M059J (cell line): ENCODE results near the gene VCAN. TPM values are rescaled to one million over a fixed set of nuclear protein-coding genes. Genes with fewer than 3 reads are reported as not detected.
A peak's percentile ranks its signal among the peaks of the same experiment; 100 is the strongest.

ENCODE experiments used
- DNase-seq: peaks from one replicate; pipeline ENCODE4 v3.0.0-alpha.2; 2012; ENCODE audit warnings: low read depth
- total RNA-seq: library from RNA; depleted of rRNA; stranded (reverse); fragments of >200 nt; shearing (Covaris generic); gene quantifications from 2 replicates; pipeline ENCODE4 v1.2.3, GENCODE V29; 2014

The VCAN gene
- total RNA-seq, 1 experiment from 2014 or later, result 84.4 TPM

- no peak for DNase-seq
Observed at GRCh38 chr5:83494666-83495065, 23.1 kb downstream of the VCAN start.

- DNase-seq, result peak; percentile 38
Observed at GRCh38 chr5:83496626-83497025, 25.1 kb downstream of the VCAN start.

- no peak for DNase-seq
Observed at GRCh38 chr5:83498585-83498984, 27.0 kb downstream of the VCAN start.

- DNase-seq, result peak; percentile 39
Observed at GRCh38 chr5:83503662-83504061, 32.1 kb downstream of the VCAN start.

GRCh38 chr5:83507431-83507830, 35.9 kb downstream of the VCAN start:
- DNase-seq, result peak; percentile 62

GRCh38 chr5:83509540-83509939, 38.0 kb downstream of the VCAN start:
- peak; percentile 94 for DNase-seq

- DNase-seq, result no peak
Observed at GRCh38 chr5:83510260-83510659, 38.7 kb downstream of the VCAN start.

GRCh38 chr5:83512061-83512745, 40.7 kb downstream of the VCAN start:
- DNase-seq, result peak; percentile 60

GRCh38 chr5:83513081-83513480, 41.5 kb downstream of the VCAN start:
- DNase-seq, result no peak

- no peak for DNase-seq
Observed at GRCh38 chr5:83513491-83513890, 41.9 kb downstream of the VCAN start.

- no peak for DNase-seq
Observed at GRCh38 chr5:83516377-83516776, 44.8 kb downstream of the VCAN start.

- no peak for DNase-seq
Observed at GRCh38 chr5:83517072-83517687, 45.6 kb downstream of the VCAN start.

GRCh38 chr5:83517688-83518085, 46.1 kb downstream of the VCAN start:
- DNase-seq, result no peak

GRCh38 chr5:83518319-83519061, 46.9 kb downstream of the VCAN start:
- DNase-seq, result no peak

- DNase-seq, result no peak
Observed at GRCh38 chr5:83522446-83522845, 50.9 kb downstream of the VCAN start.

GRCh38 chr5:83523929-83524328, 52.4 kb downstream of the VCAN start:
- DNase-seq, result peak; percentile 22

GRCh38 chr5:83524345-83524744, 52.8 kb downstream of the VCAN start:
- DNase-seq, result no peak

GRCh38 chr5:83524991-83525390, 53.4 kb downstream of the VCAN start:
- no peak for DNase-seq

GRCh38 chr5:83526289-83526688, 54.7 kb downstream of the VCAN start:
- DNase-seq, result no peak

- no peak for DNase-seq
Observed at GRCh38 chr5:83527221-83527620, 55.7 kb downstream of the VCAN start.

GRCh38 chr5:83527722-83528438, 56.3 kb downstream of the VCAN start:
- no peak for DNase-seq

GRCh38 chr5:83528439-83528769, 56.9 kb downstream of the VCAN start:
- no peak for DNase-seq
